DND-41 (cell line): ENCODE data around the gene POU3F3.

Experiments
- ATAC-seq: fragments of 200-7000 bp; cut with Tn5 transposase; 3 replicates; pipeline ENCODE4 v1.9.1; 2021; ENCODE audit warnings: low read depth; ENCODE audit not compliant: insufficient read depth
- DNase-seq: peaks from one replicate; pipeline ENCODE4 v3.0.0-alpha.2; 2020
- H2AFZ ChIP-seq: 2 replicates; pipeline ENCODE4 v1.6.0; 2012; ENCODE audit warnings: low read depth, low read length
- H3K27ac ChIP-seq: 2 replicates; pipeline ENCODE4 v1.5.1; 2012; ENCODE audit warnings: low read length, inconsistent platforms
- H3K27me3 ChIP-seq: fragments of 200-600 bp; sonication (generic); 2 replicates; pipeline ENCODE4 v1.6.0; 2012; ENCODE audit warnings: low read length, mild to moderate bottlenecking, inconsistent platforms; ENCODE audit not compliant: insufficient read depth, poor library complexity
- H3K36me3 ChIP-seq: 2 replicates; pipeline ENCODE4 v1.5.1; 2012; ENCODE audit warnings: low read length, inconsistent platforms; ENCODE audit not compliant: insufficient read depth
- H3K4me1 ChIP-seq: 2 replicates; pipeline ENCODE4 v1.5.1; 2012; ENCODE audit warnings: mild to moderate bottlenecking, low read length; ENCODE audit not compliant: insufficient read depth
- H3K4me2 ChIP-seq: 2 replicates; pipeline ENCODE4 v1.6.0; 2012; ENCODE audit warnings: mild to moderate bottlenecking, moderate library complexity, low read length, inconsistent platforms; ENCODE audit not compliant: insufficient read depth
- H3K4me3 ChIP-seq, 2 experiments: fragments of 200-600 bp in 1 of 2; shearing (Covaris generic) in 1 of 2; 2 replicates each; pipeline ENCODE4 v1.5.1; 2012 to 2016; ENCODE audit warnings: inconsistent platforms in 2 of 2, low read length in 2 of 2, mild to moderate bottlenecking in 2 of 2, low read depth in 1 of 2, moderate library complexity in 1 of 2
- H3K79me2 ChIP-seq: 2 replicates; pipeline ENCODE4 v1.6.0; 2012; ENCODE audit warnings: low read length, inconsistent platforms; ENCODE audit not compliant: insufficient read depth
- H3K9ac ChIP-seq: 2 replicates; pipeline ENCODE4 v1.6.0; 2012; ENCODE audit warnings: low read depth, mild to moderate bottlenecking, inconsistent platforms, low read length, moderate library complexity
- H3K9me3 ChIP-seq: 2 replicates; pipeline ENCODE4 v1.5.1; 2012; ENCODE audit warnings: low read length, moderate library complexity, mild to moderate bottlenecking, inconsistent platforms; ENCODE audit not compliant: insufficient read depth, severe bottlenecking
- H4K20me1 ChIP-seq: 2 replicates; pipeline ENCODE4 v1.6.0; 2012; ENCODE audit warnings: low read length; ENCODE audit not compliant: insufficient read depth
- EZH2 ChIP-seq: IDR thresholded peaks from 3 replicates; pipeline ENCODE4 v1.6.1; 2012; ENCODE audit warnings: borderline replicate concordance, low read depth, mild to moderate bottlenecking, moderate library complexity, low read length, inconsistent platforms; ENCODE audit not compliant: severe bottlenecking
- TF ChIP-seq, protein P1 (sequence below): IDR thresholded peaks from 2 replicates; pipeline ENCODE4 v1.5.1; 2012; ENCODE audit warnings: borderline replicate concordance, low read length, moderate library complexity, mild to moderate bottlenecking; ENCODE audit not compliant: poor library complexity, severe bottlenecking; ENCODE audit errors: extremely low read depth

The POU3F3 gene

DNA sequence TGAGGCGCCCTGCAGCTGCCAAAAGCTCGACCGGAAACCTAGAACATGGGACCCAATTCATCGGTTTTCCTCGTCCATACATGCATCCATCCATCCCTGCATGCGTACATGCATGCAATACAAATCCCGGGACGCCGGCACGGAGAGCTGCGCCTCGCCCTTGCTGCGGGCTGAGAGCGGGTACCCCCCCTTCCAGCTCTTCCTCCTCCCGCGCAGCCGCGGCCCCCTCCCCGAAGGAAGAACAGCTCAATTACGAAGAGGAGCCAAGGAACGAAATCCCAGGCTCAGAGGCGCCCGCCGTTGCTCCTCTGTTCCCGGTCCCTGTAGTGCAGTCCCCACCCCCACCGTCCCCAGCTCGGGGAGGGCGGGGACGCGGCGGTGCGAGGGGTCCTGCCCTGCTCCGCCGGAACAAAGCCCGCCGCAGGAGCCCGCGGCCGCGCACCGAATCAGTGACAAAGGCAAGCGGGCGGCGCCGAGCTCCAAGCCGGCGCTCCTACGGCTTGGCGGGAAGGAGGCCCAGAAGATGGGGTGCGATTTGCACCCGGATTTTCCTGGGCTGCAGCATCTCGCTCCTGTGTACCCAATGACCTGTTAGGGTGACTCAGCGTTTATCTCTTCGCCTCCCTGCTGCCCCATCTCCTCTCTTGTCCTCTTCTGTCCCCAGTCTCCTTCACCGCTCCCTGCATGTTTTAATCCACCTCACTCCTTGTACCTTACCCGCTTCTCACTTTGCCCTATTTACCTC lies 8.9 kb upstream of the POU3F3 start:
- no peaks in the 10 kb centered on the region for H3K79me2 ChIP-seq
- no peaks in the 10 kb centered on the region for H3K4me1 ChIP-seq
- no peak overlapping the region for H3K27ac ChIP-seq
- no peak overlapping the region for H3K4me3 ChIP-seq
- H3K4me2 ChIP-seq, result no peak overlapping the region
- H3K27me3 ChIP-seq, result peaks cover 3% of the 10 kb centered on the region
- H3K36me3 ChIP-seq, result no peaks in the 10 kb centered on the region
- no peaks in the 10 kb centered on the region for H3K9me3 ChIP-seq
- DNase-seq (no peak), ATAC-seq (no peak)
- no peaks in the 10 kb centered on the region for H4K20me1 ChIP-seq
- TF ChIP-seq, protein P1, sequence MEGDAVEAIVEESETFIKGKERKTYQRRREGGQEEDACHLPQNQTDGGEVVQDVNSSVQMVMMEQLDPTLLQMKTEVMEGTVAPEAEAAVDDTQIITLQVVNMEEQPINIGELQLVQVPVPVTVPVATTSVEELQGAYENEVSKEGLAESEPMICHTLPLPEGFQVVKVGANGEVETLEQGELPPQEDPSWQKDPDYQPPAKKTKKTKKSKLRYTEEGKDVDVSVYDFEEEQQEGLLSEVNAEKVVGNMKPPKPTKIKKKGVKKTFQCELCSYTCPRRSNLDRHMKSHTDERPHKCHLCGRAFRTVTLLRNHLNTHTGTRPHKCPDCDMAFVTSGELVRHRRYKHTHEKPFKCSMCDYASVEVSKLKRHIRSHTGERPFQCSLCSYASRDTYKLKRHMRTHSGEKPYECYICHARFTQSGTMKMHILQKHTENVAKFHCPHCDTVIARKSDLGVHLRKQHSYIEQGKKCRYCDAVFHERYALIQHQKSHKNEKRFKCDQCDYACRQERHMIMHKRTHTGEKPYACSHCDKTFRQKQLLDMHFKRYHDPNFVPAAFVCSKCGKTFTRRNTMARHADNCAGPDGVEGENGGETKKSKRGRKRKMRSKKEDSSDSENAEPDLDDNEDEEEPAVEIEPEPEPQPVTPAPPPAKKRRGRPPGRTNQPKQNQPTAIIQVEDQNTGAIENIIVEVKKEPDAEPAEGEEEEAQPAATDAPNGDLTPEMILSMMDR, result no peak
- no peak for TF ChIP-seq EZH2
- H2AFZ ChIP-seq, result no peak overlapping the region
- no peak overlapping the region for H3K9ac ChIP-seq

DNA sequence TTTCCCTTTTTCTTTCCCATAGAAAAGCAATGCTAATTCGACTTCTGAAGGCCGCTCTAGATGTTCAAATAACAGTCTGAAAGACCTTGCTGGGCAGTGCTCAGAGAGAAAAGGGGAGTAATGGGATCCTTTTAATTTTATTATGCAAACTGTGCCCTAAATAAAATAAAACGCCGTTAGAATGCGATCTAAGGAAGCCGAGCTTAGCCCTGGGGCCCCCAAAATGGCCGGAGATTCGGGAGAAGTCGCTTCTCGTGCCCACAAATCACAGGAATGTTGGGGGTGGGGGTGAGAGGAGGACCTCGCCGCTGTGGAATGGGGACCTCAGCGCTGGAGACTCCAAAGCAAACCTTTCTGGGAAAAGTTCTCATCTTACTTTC lies 8.4 kb upstream of the POU3F3 start:
- Histone ChIP-seq H3K4me2 (no peak overlapping the region), H3K9ac (no peak overlapping the region), H3K79me2 (no peaks in the 10 kb centered on the region), H3K36me3 (no peaks in the 10 kb centered on the region), H3K9me3 (no peaks in the 10 kb centered on the region), H2AFZ (no peak overlapping the region), H3K4me3 (no peak overlapping the region), H4K20me1 (no peaks in the 10 kb centered on the region), H3K27ac (no peak overlapping the region), H3K4me1 (no peaks in the 10 kb centered on the region), H3K27me3 (peaks cover 3% of the 10 kb centered on the region)
- ATAC-seq (no peak), DNase-seq (no peak)
- no peak for TF ChIP-seq EZH2
- TF ChIP-seq, protein P1, result no peak

DNA sequence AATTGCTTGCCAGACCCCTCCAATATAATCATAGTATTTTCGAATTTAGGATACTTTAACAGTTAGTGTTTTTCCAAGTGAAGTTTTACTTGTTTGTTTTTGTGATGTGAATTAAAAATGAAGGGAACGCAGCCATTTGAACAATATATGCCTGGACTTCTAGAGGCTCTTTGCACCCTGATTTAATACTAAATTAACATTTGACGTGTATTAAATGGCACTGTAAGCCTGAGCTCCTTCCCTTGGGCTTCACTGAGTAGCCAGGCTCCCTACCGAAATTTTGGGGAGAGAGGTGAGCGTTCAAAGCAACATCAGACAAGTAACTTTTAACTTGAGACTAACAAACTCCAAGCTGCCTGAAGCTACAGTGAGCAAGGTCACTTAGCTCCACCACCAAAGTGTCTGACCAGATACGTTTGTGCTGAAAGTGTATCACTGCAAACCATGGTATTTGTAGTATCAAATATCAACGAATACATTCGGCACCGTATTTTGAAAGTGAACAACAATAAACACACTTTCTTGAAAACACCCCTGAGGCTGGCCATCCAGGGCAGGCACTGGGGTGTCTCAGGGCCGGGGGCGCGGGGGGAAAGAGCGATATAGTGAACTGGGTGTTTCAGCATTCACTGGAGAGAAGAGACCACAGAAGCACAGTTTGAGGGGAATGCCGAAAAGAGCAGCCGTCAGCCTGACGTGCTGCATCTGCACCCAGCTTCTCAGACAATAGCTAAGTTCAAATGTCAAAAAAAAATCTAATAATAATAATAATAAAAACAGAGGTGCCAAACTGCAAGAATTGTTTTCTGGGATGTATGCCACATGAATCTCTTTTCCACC lies 7.7 kb upstream of the POU3F3 start:
- Histone ChIP-seq H3K9ac (no peak overlapping the region), H3K4me3 (no peak overlapping the region), H3K4me2 (no peak overlapping the region), H3K27ac (no peak overlapping the region), H3K27me3 (peaks cover 3% of the 10 kb centered on the region), H3K4me1 (no peaks in the 10 kb centered on the region), H3K79me2 (no peaks in the 10 kb centered on the region), H3K36me3 (no peaks in the 10 kb centered on the region), H2AFZ (no peak overlapping the region), H3K9me3 (no peaks in the 10 kb centered on the region), H4K20me1 (no peaks in the 10 kb centered on the region)
- TF ChIP-seq, protein P1, result no peak
- TF ChIP-seq EZH2, result no peak
- no peak for DNase-seq
- no peak for ATAC-seq
